Mesodermal cell (in vitro differentiated cells): ENCODE measurements around the gene PRRT1.

Experiments
- H3K27ac ChIP-seq: 2 replicates; pipeline ENCODE4 v1.7.0; 2013; ENCODE audit warnings: mild to moderate bottlenecking, low read depth, low read length, moderate library complexity; ENCODE audit not compliant: severe bottlenecking
- H3K36me3 ChIP-seq: 2 replicates; pipeline ENCODE4 v1.7.1; 2013; ENCODE audit warnings: mild to moderate bottlenecking, low read length, moderate library complexity; ENCODE audit not compliant: control insufficient read depth, insufficient read depth
- H3K4me1 ChIP-seq: one replicate; pipeline ENCODE4 v1.7.1; 2013; ENCODE audit warnings: mild to moderate bottlenecking, low read length; ENCODE audit not compliant: insufficient read depth, control insufficient read depth, poor library complexity, severe bottlenecking
- H3K4me3 ChIP-seq: 2 replicates; pipeline ENCODE4 v1.7.0; 2013; ENCODE audit warnings: low read length, control low read depth, mild to moderate bottlenecking; ENCODE audit not compliant: insufficient read depth, poor library complexity, severe bottlenecking; ENCODE audit errors: extremely low read depth
- H3K9me3 ChIP-seq: 2 replicates; pipeline ENCODE4 v1.7.1; 2013; ENCODE audit warnings: mild to moderate bottlenecking, low read length, moderate library complexity; ENCODE audit not compliant: control insufficient read depth
- WGBS, 2 experiments: methylation state at CpG; one replicate each; pipeline ENCODE4 v1.1.5; 2013; ENCODE audit warnings: missing lambda C conversion rate in 2 of 2; ENCODE audit not compliant: insufficient coverage in 2 of 2; 5-methylcytosine and 5-hydroxymethylcytosine counted together

PRRT1 gene

DNA sequence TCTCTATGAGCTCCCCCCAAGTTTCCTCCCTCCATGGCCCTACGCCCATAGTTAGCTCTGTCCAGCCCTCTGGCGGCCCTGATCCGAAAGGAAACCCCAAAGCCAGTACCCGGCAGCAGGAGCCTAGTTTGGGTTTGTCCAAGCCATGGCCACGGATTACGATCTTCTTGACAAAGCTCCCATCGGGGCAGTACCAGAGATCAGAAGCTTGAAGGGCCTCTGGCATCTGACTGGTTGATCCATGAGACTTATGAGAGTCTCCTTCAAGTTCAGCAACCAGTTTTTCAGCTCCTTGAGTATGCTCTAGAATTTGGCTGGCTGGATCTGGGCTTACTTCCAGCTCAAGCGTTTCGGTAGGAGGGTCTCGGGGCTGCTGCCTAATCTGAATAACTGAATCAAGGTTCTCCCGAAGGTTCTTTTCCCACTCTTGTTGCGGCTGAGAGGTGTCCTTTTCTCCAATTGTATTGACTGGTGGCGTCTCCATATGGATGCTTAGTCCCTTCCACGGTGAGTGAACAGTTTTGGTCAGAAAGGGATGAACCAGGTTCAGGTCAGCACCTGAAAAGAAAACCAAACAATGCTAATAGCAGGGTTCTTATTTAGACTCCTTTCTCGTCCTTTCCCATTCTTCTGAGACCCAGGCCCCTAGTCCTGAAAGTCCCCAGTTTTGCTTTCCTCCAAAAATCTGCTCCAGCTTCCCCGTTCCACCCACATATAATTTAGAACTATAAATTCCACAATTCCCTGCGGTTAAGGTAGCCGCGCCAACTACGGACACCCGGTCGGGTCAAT lies 22.2 kb downstream of the PRRT1 start:
- peak overlapping the region; percentile 43 for H3K27ac ChIP-seq
- 45 to 48% methylated on average over 20 to 21 of the region's 22 CpGs for WGBS, 2 experiments

DNA sequence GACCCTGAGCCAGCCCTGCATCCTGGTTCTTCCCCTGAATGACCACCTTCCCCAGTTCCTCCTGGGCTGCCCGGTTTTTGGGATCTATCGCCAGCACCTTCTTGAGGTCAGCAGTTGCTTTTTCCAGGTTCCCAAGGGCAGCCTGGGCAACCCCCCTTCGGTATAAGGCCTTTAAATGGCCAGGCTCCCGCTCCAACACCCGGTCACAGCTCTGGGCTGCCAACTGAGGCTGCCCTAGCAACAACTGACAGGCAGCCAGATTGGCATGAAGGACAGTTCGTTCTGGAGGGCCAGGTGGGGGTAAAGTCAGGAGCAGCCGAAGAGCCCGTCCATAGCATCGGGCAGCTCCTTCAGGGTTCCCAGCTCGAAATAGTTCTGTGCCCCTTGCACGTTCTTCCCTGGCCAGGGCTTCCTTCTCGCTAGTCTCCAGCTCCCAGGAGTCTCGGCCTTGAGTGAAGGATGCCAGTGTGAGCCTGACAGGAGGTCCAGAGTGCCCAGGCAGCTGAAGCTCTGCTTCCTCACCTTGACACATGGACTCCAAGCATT lies 22.9 kb downstream of the PRRT1 start:
- H3K9me3 ChIP-seq: no peaks in the 10 kb centered on the region
- H3K4me1 ChIP-seq: peaks cover 17% of the 10 kb centered on the region
- peak overlapping the region; percentile 18 for H3K27ac ChIP-seq
- WGBS, 2 experiments: 86 to 89% methylated on average over 11 to 13 of the region's 13 CpGs
- peaks cover 25% of the 10 kb centered on the region for H3K36me3 ChIP-seq
- peak overlapping the region; percentile 5 for H3K4me3 ChIP-seq

More for the DNA sequence above, 22.2 kb downstream of the PRRT1 start:
- H3K36me3 ChIP-seq: peaks cover 20% of the 10 kb centered on the region
- peak overlapping the region; percentile 76 for H3K4me3 ChIP-seq
- H3K9me3 ChIP-seq: no peaks in the 10 kb centered on the region
- peaks cover 20% of the 10 kb centered on the region for H3K4me1 ChIP-seq

DNA sequence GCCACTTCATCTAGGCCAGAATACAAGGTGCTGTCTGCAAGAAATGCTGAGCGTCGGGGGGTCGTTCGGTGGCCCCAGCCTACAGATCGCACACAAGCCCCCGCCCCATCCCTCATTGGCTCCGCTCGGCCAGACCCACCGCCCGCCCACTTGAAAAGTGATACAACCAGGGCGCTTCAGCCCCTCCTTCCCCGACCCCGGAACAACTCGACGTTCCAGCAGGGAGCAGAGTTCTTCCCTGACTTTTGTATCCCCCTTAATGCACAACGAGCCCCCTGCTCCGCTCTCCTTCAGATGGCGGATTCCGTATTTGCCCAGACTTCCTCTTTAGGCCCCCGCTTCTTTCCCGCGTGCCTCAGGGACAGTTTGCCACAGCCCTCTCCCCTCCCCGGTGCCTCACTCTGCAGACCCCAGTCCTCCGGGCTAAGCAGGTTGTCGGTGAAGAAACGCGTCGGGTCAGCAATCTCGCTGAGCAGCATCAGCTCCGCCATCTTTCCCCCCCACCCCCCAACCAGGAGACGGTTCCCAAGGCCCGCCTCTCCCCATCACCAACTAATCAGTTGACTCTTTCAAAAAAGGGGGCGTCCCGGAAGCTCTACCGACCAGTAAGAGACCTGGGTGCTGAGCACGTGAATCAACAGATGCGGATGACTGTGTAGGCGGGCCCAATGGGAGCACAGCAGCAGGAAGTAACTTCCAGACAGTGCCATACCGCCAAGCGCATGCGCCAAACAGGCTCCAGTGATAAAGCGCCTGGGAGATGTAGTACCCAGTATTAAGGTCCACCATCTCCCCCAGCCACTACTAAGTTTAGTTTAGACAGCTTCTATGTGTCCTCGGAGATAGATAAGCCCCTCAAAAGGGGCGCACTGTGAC lies 23.8 kb downstream of the PRRT1 start, which contains the start of gene ATF6B:
Gene ATF6B (minus strand): TSS at position 530 of the 876 bp plus-strand sequence. CDS start 39 bp downstream, at position 491.
- peaks cover 16% of the 10 kb centered on the region for H3K4me1 ChIP-seq
- H3K27ac ChIP-seq: peak within 1 kb of the TSS; percentile 94
- no peaks in the 10 kb centered on the region for H3K9me3 ChIP-seq
- peak within 1 kb of the TSS; percentile 98 for H3K4me3 ChIP-seq
- WGBS, 2 experiments: 0% methylated on average over 25 to 41 of the region's 44 CpGs
- H3K36me3 ChIP-seq: peaks cover 34% of the 10 kb centered on the region

DNA sequence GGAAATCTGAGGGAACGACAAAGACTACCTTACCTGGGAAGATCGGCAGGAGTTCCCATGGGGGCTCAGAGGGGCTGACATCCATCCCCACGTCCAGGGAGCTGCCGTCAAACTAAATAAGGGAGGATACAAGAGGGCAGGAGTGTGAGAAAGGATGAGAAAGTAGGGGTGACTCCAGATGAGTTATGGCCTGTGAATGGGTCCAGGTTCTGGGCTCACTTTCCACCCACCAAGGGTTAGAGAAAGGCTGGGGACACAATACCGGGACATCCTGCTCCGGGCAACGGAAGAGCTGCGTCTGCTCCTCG lies 24.4 kb downstream of the PRRT1 start:
- peaks cover 16% of the 10 kb centered on the region for H3K4me1 ChIP-seq
- peak overlapping the region; percentile 98 for H3K4me3 ChIP-seq
- 15 to 28% methylated on average over 7 to 9 of the region's 9 CpGs for WGBS, 2 experiments
- peak overlapping the region; percentile 94 for H3K27ac ChIP-seq
- H3K36me3 ChIP-seq: peaks cover 36% of the 10 kb centered on the region
- no peaks in the 10 kb centered on the region for H3K9me3 ChIP-seq

DNA sequence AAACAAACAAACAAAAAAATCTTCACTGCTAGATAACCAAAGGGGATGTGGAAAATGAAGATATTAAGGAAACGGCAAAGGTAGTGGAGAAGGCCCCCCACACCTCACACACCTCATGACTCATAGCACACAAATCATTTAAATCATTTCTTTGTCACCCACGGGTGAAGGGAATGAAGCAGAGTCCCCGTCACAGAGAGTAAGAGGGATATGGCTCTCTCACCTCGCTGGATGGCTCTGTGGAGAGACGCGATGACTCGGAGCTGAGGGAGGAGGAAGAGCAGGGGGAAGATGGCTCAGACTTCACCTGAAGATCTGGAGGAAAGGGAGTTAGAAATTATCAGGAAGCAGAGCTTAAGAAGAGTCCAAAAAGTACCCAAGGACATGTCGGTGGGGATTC lies 24.9 kb downstream of the PRRT1 start:
- peaks cover 16% of the 10 kb centered on the region for H3K4me1 ChIP-seq
- H3K36me3 ChIP-seq: peaks cover 40% of the 10 kb centered on the region
- H3K9me3 ChIP-seq: no peaks in the 10 kb centered on the region
- H3K4me3 ChIP-seq: peak overlapping the region; percentile 98
- H3K27ac ChIP-seq: no peak overlapping the region
- WGBS, 2 experiments: 83 to 89% methylated on average over 5 to 7 of the region's 8 CpGs

DNA sequence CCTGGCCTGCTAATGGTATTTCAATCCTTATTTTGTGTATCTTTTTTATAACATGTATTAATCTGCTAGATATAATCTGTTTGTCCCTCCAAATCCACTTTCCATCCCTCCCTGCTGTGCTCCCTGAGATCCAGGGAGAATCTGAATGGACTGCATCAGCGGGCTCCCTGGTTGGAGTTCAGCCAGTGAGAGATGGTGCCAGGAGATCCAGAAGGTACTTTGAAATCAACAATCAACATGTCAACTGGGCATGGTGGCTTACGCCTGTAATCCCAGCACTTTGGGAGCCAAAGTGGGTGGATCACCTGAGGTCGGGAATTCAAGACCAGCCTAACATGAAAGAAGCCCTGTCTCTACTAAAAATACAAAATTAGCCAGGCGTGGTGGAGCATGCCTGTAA lies 28.1 kb downstream of the PRRT1 start:
- H3K4me3 ChIP-seq: no peak overlapping the region
- H3K4me1 ChIP-seq: peaks cover 13% of the 10 kb centered on the region
- peaks cover 61% of the 10 kb centered on the region for H3K36me3 ChIP-seq
- 98% methylated on average over 4 of the region's 4 CpGs; no CpG with 5 or more reads in 1 of the 2 experiments for WGBS, 2 experiments
- H3K9me3 ChIP-seq: no peaks in the 10 kb centered on the region
- no peak overlapping the region for H3K27ac ChIP-seq

DNA sequence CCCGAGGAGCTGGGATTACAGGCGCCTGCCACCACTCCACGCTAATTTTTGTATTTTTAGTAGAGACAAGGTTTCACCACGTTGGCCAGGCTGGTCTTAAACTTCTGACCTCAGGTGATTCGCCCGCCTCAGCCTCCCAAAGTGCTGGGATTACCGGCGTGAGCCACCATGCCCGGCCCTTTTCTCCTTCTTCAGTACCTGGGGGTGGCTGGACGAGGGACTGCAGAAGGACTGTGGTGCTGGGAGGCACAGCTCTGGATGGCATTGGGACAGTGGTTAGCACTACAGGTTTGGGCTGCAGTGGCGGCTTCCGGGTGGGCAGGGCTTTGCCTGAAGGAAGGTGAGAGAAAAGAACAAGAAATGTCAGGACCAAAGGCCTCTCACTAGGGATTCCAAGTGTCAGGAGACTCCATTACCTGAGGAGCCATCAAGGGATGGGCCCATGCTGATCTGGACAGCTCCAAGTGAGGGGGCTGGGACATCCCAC lies 31.1 kb downstream of the PRRT1 start:
- 88 to 93% methylated on average over 5 to 7 of the region's 12 CpGs for WGBS, 2 experiments
- H3K27ac ChIP-seq: no peak overlapping the region
- no peak overlapping the region for H3K4me3 ChIP-seq
- H3K4me1 ChIP-seq: peaks cover 4% of the 10 kb centered on the region
- H3K9me3 ChIP-seq: no peaks in the 10 kb centered on the region
- peaks cover 77% of the 10 kb centered on the region for H3K36me3 ChIP-seq

DNA sequence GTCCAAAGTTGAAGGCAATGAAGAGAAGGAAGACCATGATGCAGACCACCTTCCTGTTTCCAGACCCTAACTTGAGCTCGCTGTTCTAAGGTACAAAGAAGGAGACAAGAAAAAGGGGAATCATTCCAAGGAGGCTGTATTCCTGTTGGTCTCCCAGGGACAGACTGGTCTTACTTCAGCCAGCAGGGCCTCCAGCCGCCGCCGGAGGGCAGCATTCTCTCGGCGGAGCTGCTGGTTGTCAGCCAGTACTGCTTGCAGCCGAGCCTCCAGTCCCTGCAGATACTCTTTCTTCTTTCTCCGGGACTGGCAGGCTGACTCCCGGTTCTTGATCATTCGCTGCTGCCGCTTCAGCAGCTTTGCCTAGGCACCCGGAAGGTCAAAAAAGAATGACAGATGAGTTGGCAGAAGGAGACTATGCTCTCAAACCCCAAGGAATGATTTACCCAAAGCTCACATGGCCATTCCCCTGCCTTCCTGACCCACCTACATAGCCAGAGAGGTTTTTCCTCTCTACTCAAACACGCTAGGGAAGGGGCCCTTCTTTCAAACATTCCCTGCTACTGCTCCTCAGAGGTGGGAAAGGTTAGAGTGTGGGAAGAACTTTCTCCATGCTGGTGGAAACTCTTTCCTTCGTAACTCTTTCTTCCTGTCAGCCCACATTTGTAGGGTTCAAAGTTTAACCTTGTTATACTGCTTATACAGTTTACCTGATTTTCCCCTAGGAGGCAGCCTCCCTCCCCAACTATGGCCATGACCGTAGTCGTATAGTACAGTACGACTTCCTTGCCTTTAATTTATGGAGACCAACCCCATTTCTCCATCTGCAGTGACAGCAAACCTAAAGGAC lies 32.7 kb downstream of the PRRT1 start:
- H3K4me1 ChIP-seq: peaks cover 7% of the 10 kb centered on the region
- peak overlapping the region; percentile 55 for H3K27ac ChIP-seq
- no peak overlapping the region for H3K4me3 ChIP-seq
- 16 to 26% methylated on average over 14 to 16 of the region's 17 CpGs for WGBS, 2 experiments
- no peaks in the 10 kb centered on the region for H3K9me3 ChIP-seq
- H3K36me3 ChIP-seq: peaks cover 70% of the 10 kb centered on the region

DNA sequence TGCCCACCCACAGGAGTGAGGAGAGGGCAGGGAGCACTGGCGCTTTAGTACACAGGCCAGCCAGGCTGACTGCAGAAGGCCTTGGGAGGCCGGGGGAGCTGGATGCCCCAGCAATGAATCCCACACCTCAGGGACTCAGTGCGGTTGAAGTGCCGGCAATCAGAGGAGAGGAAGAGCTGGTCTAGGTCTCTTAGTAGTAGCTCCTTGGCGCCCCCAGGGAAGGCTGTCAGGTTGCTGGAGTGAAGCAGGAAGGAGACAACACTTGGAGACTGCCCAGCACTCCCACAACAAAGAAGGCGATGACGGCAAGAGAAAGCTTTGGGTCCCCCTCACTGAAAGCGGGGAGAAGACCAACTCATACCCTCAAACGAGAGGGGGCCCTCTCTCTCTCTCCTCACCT lies 34.3 kb downstream of the PRRT1 start:
- 74 to 100% methylated on average over 4 to 5 of the region's 9 CpGs for WGBS, 2 experiments
- Histone ChIP-seq H3K36me3 (peaks cover 57% of the 10 kb centered on the region), H3K4me3 (no peak overlapping the region), H3K4me1 (peaks cover 7% of the 10 kb centered on the region), H3K9me3 (no peaks in the 10 kb centered on the region), H3K27ac (no peak overlapping the region)

DNA sequence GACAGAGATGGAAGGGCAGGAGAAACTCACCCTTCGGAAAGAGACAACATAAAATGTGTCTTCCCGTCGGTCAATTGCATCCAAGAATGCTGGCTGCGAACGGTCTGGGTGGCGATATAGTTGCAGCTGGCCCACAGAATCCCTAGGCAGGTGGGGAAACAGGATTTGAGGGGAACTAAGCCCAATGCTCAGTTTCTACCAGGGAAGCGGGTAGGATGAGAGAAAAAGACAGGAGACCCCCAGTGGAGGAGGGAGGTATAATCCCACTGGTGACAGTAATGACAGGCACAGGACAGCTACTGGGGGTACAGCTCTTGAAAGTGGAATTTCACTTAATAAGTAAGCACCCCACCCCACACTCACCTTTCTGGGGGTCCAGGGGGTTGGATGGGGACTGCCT lies 35.1 kb downstream of the PRRT1 start:
- WGBS, 2 experiments: 93 to 95% methylated on average over 7 of the region's 7 CpGs
- Histone ChIP-seq H3K4me3 (no peak overlapping the region), H3K4me1 (peaks cover 7% of the 10 kb centered on the region), H3K9me3 (no peaks in the 10 kb centered on the region), H3K27ac (no peak overlapping the region), H3K36me3 (peaks cover 51% of the 10 kb centered on the region)
